Pancreas (tissue), 10 donors: ENCODE results near the gene RIPK4. TPM values are rescaled to one million over a fixed set of nuclear protein-coding genes. Genes with fewer than 3 reads are reported as not detected.

Source experiments
- ATAC-seq, 4 donors: fragments of 200-7000 bp; cut with Tn5 transposase; one replicate each; pipeline versions ENCODE4 v1.8.0 to v1.9.1; 2020; ENCODE audit warnings: mild to moderate bottlenecking in 4 of 4, moderate library complexity in 4 of 4
- DNase-seq, 6 donors: peaks; one replicate each; pipeline ENCODE4 v3.0.0-alpha.2; 2020
- FAIRE-seq: peaks from 2 replicates; lab custom pipeline; 2012; peaks lifted over from hg19 to GRCh38; lab: Jason Lieb, UNC
- H3K27ac ChIP-seq, 4 donors: fragments of 200-600 bp; sonication (generic); 1 replicate in 3 of 4; 2 replicates in 1 of 4; pipeline versions ENCODE4 v1.5.0 to v1.8.0; 2020
- H3K27me3 ChIP-seq, 4 donors: fragments of 200-600 bp; one replicate each; pipeline ENCODE4 v1.8.0; 2021
- H3K36me3 ChIP-seq, 3 donors: fragments of 200-600 bp; sonication (generic) in 1 of 3; one replicate each; pipeline versions ENCODE4 v1.5.0 to v1.8.0; 2020 to 2021
- H3K4me1 ChIP-seq, 3 donors: fragments of 200-600 bp; one replicate each; pipeline ENCODE4 v1.8.0; 2021
- H3K4me3 ChIP-seq, 4 donors: fragments of 200-600 bp; sonication (generic) in 2 of 4; one replicate each; pipeline versions ENCODE4 v1.5.0 to v1.8.0; 2020 to 2021
- H3K9me3 ChIP-seq, 4 donors: fragments of 200-600 bp; one replicate each; pipeline ENCODE4 v1.8.0; 2021
- CTCF ChIP-seq, 4 donors: fragments of 200-600 bp; sonication (generic) in 3 of 4; IDR thresholded peaks; one replicate each; pipeline versions ENCODE4 v1.5.0 to v1.8.0; 2021; ENCODE audit warnings: antibody characterized with exemption in 4 of 4
- WGBS, 2 donors: extraction: QIAGEN DNeasy Blood & Tissue Kit; methylation state at CpG; one replicate each; pipeline ENCODE4 v1.1.7; 2013; 5-methylcytosine and 5-hydroxymethylcytosine counted together
- intact Hi-C, 3 donors: fragments of 100-400 bp; cut with DNase I; formaldehyde crosslinking; loops; one replicate each; pipeline versions ENCODE4 v1.11.1 to v1.14.2; 2022
- polyA plus RNA-seq, 2 donors: library from polyadenylated mRNA; stranded (reverse); fragments of 200-250 nt; gene quantifications; one replicate each; pipeline ENCODE4 v1.2.3, GENCODE V29; 2013
- total RNA-seq, 6 donors: library from RNA; stranded (reverse); fragmentation: NEBNext Ultra II Directional in 4 of 6; extraction: Animal tissue kit (Norgen Biotek cat#: 25700) in 4 of 6; gene quantifications; one replicate each; pipeline versions ENCODE4 v1.2.1 to v1.2.4, GENCODE V29; 2021 to 2023
- donor health status: healthy with polysubstance abuse.
- donor health status: DM: no; HTN: no; CAD: no; lungs with moderate emphysema.
- donor health status: DM: no; HTN: no; CAD: no.
- donor health status: control.
- donor health status: control.
- donor health status: Bipolar disorder and iron deficiency.
- donor health status: DM: yes; HTN: yes; CAD: no.
- donor health status: DM: no; HTN: no; CAD: no.
- donor health status: DM: no; HTN: no; CAD: no.
- donor health status: DM: yes; HTN: yes; CAD: no.

Gene RIPK4
- total and polyA plus RNA-seq, 8 donors, result 7.7 to 18.2 (median 12.8) TPM

DNA sequence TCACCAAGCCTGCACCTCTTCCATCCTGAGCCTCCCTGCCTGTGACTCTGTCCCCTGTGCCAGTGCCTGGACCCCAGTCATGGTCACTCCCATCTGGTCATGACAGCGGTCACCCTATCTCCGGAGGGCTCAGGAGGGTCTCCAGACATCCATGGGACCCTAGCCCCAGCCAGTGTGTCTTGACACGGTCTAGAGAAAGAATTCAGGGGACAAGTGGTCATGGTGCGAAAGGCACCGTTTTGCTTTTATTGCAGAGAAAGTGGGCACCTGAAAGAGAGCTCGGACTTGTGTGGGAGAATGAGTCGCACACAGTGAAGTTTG is 4.7 kb upstream of the RIPK4 start:
- no peaks in the 10 kb centered on the region for H3K36me3 ChIP-seq
- 90 to 94% methylated on average over 7 of the region's 7 CpGs for WGBS, 2 donors
- peaks cover 5 to 22% (median 8%) of the 10 kb centered on the region in 3 donors for H3K4me1 ChIP-seq
- DNase-seq (no peak), ATAC-seq (no peak), FAIRE-seq (no peak)
- TF ChIP-seq CTCF (IDR thresholded peaks at IDR 0.05), result no peak
- no peak overlapping the region for H3K27ac ChIP-seq
- H3K4me3 ChIP-seq, result no peak overlapping the region
- H3K9me3 ChIP-seq, result no peaks in the 10 kb centered on the region
- H3K27me3 ChIP-seq, result no peaks in the 10 kb centered on the region
- intact Hi-C loops, result loop anchor here in 1 of 3 donors (5.0 kb wide), 1 partner anchor 99 kb away; no protein-coding TSS in a partner anchor

DNA sequence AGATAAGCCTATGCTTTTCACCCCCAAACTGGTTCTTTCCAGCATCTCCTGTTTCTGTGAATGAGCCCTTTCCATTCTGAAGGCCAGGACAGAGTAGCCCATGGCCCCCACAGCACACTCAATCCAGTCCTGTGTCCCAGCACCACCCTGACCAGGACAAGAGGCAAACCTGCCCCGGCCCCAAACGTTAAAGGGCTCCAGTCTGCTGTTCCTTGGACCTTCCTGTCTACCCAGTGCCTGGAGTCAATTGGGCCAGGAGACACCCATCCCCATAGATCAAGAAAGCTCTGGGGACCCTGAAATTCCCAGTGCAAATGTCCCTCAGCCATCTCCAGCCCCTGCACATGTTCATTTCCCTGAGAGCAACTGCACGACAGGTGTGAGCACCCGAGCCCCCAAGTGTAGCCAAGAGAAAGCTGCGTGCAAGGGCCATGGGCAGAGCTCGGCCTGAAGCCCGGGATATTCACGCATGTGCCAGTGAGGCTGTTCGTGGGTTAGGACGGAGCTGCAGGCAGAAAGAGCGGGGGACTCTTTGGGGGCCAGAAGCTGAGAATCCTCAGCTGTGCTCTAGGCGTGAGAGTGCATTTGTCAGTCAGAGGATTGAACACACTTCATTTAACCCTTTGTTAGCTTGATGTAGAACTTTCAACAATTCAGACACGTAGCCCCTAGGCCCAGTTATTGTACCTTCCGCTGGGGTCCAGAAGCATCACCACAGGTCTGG is 4.2 kb upstream of the RIPK4 start:
- H3K4me1 ChIP-seq, result peaks cover 5 to 19% (median 5%) of the 10 kb centered on the region in 3 donors
- H3K9me3 ChIP-seq, result no peaks in the 10 kb centered on the region
- H3K36me3 ChIP-seq, result no peaks in the 10 kb centered on the region
- no peak for TF ChIP-seq CTCF (IDR thresholded peaks at IDR 0.05)
- ATAC-seq (no peak), DNase-seq (no peak), FAIRE-seq (no peak)
- intact Hi-C loops, result loop anchor here in 1 of 3 donors (5.0 kb wide), 1 partner anchor 99 kb away; no protein-coding TSS in a partner anchor
- no peak overlapping the region for H3K4me3 ChIP-seq
- H3K27me3 ChIP-seq, result no peaks in the 10 kb centered on the region
- 87 to 89% methylated on average over 14 of the region's 14 CpGs for WGBS, 2 donors
- H3K27ac ChIP-seq, result no peak overlapping the region

DNA sequence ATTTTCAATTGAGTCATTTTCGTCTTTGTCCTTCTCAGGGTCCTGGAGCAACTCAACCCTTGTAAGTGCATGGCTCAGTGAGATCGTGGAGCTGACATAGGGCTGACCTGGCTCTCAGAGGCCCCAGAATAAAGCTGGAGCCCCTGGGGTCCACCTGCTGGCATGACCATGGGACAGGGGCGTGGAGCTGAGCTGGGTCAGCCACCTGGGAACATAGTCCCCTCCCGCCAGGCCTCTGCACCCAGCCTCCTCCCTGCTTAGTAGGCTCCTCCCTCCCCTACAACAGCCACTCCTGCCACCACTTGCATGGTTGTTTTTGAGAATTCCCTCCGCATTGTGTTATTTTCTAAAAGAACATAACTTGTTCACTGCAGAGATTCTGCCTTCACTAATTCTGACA is 3.1 kb upstream of the RIPK4 start:
- H3K9me3 ChIP-seq, result no peaks in the 10 kb centered on the region
- intact Hi-C loops, result loop anchor here in 1 of 3 donors (5.0 kb wide), 1 partner anchor 98 kb away; no protein-coding TSS in a partner anchor
- DNase-seq, result no peak
- no peak for FAIRE-seq
- H3K36me3 ChIP-seq, result no peaks in the 10 kb centered on the region
- peak overlapping the region in 2 of 4 donors; percentile 93 to 96 for H3K27ac ChIP-seq
- H3K4me1 ChIP-seq, result peaks cover 5 to 17% (median 5%) of the 10 kb centered on the region in 3 donors
- H3K4me3 ChIP-seq, result peak overlapping the region in 1 of 4 donors; percentile 79
- TF ChIP-seq CTCF (IDR thresholded peaks at IDR 0.05), result no peak
- no peaks in the 10 kb centered on the region for H3K27me3 ChIP-seq
- ATAC-seq, result no peak
- WGBS, 2 donors, result 91 to 93% methylated on average over 5 of the region's 5 CpGs

DNA sequence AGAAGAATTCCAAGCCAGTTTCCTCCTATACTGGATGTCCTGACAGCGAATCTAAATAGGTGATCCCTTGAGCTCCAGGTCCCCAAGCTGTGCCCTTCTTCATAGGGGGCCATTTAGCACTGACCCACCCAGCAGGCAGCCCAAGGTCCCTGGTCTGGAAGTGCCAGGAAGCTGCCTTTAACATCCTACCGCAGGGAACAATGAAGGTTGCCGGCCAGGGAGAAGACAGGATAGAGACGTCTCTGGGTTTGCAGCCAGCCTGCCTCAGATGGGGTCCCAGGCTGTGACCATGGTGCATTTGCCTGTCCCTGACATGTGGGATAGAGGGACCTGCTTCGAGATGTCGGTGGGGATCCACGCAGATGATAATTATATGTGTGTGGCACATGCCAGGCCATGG is 2.7 kb upstream of the RIPK4 start:
- no peaks in the 10 kb centered on the region for H3K36me3 ChIP-seq
- no peaks in the 10 kb centered on the region for H3K9me3 ChIP-seq
- H3K27ac ChIP-seq, result peak overlapping the region in 3 of 4 donors; percentile 73 to 96 (median 93)
- peaks cover 5 to 18% (median 8%) of the 10 kb centered on the region in 3 donors for H3K4me1 ChIP-seq
- intact Hi-C loops, result no loop called here
- DNase-seq (peak in 1 of 6 donors; percentile 22), FAIRE-seq (no peak), ATAC-seq (no peak)
- H3K27me3 ChIP-seq, result no peaks in the 10 kb centered on the region
- peak overlapping the region in 2 of 4 donors; percentile 74 to 79 for H3K4me3 ChIP-seq
- TF ChIP-seq CTCF (IDR thresholded peaks at IDR 0.05), result no peak
- 81 to 82% methylated on average over 7 of the region's 7 CpGs for WGBS, 2 donors

DNA sequence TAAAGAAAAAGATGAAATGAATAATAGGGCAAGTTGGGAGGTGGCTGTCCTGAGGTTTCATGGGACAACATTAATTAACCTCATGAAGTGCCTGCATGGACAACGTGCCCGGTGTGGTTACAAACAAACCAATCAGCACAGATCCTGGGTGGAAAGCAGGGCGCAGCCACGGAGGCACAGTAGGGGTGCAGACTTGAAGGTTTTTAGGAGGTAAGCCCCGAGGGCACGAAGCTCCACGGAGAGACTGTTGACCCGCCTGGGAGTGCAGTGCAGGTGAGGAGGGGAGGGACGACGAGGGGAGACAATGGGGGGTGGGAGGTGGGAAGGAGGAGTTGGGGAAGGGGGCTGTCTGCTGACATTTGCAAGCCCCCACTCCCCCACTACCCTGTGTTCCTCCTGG is 2.3 kb upstream of the RIPK4 start:
- no peaks in the 10 kb centered on the region for H3K9me3 ChIP-seq
- FAIRE-seq (no peak), DNase-seq (peak in 1 of 6 donors; percentile 25), ATAC-seq (no peak)
- peaks cover 8 to 20% (median 12%) of the 10 kb centered on the region in 3 donors for H3K4me1 ChIP-seq
- intact Hi-C loops, result no loop called here
- no peaks in the 10 kb centered on the region for H3K27me3 ChIP-seq
- TF ChIP-seq CTCF (IDR thresholded peaks at IDR 0.05), result no peak
- no peaks in the 10 kb centered on the region for H3K36me3 ChIP-seq
- WGBS, 2 donors, result 23% methylated on average over 10 of the region's 10 CpGs
- H3K4me3 ChIP-seq, result peak overlapping the region in 2 of 4 donors; percentile 74 to 79
- peak overlapping the region; percentile 73 to 96 (median 85) for H3K27ac ChIP-seq
